Liver (tissue), 9 donors: ENCODE measurements around the gene KIAA1191. TPM values are rescaled to one million over a fixed set of nuclear protein-coding genes. Genes with fewer than 3 reads are reported as not detected.
A peak's percentile ranks its signal among the peaks of the same experiment; 100 is the strongest.

Source experiments
- DNase-seq: peaks from one replicate; pipeline ENCODE4 v3.0.0-alpha.2; 2017; ENCODE audit warnings: low spot score
- H3K27ac ChIP-seq, 2 donors: one replicate each; pipeline ENCODE4 v1.7.0; 2013; ENCODE audit warnings: inconsistent platforms in 2 of 2, low read length in 2 of 2, control low read depth in 1 of 2, low read depth in 1 of 2, mild to moderate bottlenecking in 1 of 2
- H3K27me3 ChIP-seq, 4 donors: one replicate each; pipeline versions ENCODE4 v1.6.1 to v1.7.0; 2013; ENCODE audit warnings: low read length in 3 of 4, inconsistent platforms in 1 of 4, mild to moderate bottlenecking in 1 of 4, moderate library complexity in 1 of 4; ENCODE audit not compliant: control insufficient read depth in 4 of 4, insufficient read depth in 4 of 4
- H3K36me3 ChIP-seq, 4 donors: one replicate each; pipeline versions ENCODE4 v1.6.1 to v1.7.0; 2013; ENCODE audit warnings: low read length in 3 of 4, mild to moderate bottlenecking in 3 of 4, low read depth in 1 of 4, moderate library complexity in 1 of 4; ENCODE audit not compliant: control insufficient read depth in 4 of 4, insufficient read depth in 3 of 4
- H3K4me1 ChIP-seq, 4 donors: one replicate each; pipeline versions ENCODE4 v1.6.1 to v1.7.0; 2013; ENCODE audit warnings: low read length in 3 of 4, mild to moderate bottlenecking in 3 of 4, moderate library complexity in 1 of 4; ENCODE audit not compliant: control insufficient read depth in 4 of 4, insufficient read depth in 4 of 4
- H3K4me3 ChIP-seq, 3 donors: one replicate each; pipeline versions ENCODE4 v1.6.1 to v1.7.0; 2013; ENCODE audit warnings: low read length in 3 of 3, control low read depth in 1 of 3, low read depth in 1 of 3, mild to moderate bottlenecking in 1 of 3
- H3K9ac ChIP-seq, 2 donors: one replicate each; pipeline ENCODE4 v1.7.0; 2013; ENCODE audit warnings: low read length in 2 of 2, mild to moderate bottlenecking in 2 of 2, moderate library complexity in 2 of 2, control low read depth in 1 of 2, low read depth in 1 of 2
- H3K9me3 ChIP-seq, 4 donors: one replicate each; pipeline versions ENCODE4 v1.6.1 to v1.7.0; 2013; ENCODE audit warnings: low read length in 3 of 4; ENCODE audit not compliant: control insufficient read depth in 4 of 4
- FOXA1 ChIP-seq: IDR thresholded peaks from 2 replicates; pipeline ENCODE4 v1.6.1; 2016; ENCODE audit warnings: antibody characterized with exemption
- FOXA2 ChIP-seq: IDR thresholded peaks from 2 replicates; pipeline ENCODE4 v1.6.1; 2016; ENCODE audit warnings: antibody characterized with exemption
- GABPA ChIP-seq, 2 donors: IDR thresholded peaks in 1 of 2; conservative IDR thresholded peaks in 1 of 2; 2 replicates each; pipeline ENCODE4 v1.6.1; 2016; ENCODE audit warnings: antibody characterized with exemption in 2 of 2, mild to moderate bottlenecking in 1 of 2, moderate library complexity in 1 of 2
- HNF4A ChIP-seq, 2 donors: conservative IDR thresholded peaks; 2 replicates each; pipeline ENCODE4 v1.6.1; 2016; ENCODE audit warnings: antibody characterized with exemption in 2 of 2, mild to moderate bottlenecking in 2 of 2
- HNF4G ChIP-seq: IDR thresholded peaks from 2 replicates; pipeline ENCODE4 v1.6.1; 2016; ENCODE audit warnings: antibody characterized with exemption
- NR2F2 ChIP-seq: IDR thresholded peaks from 2 replicates; pipeline ENCODE4 v1.6.1; 2016; ENCODE audit warnings: antibody characterized with exemption
- RAD21 ChIP-seq, 2 donors: IDR thresholded peaks; 2 replicates each; pipeline ENCODE4 v1.6.1; 2016; ENCODE audit warnings: antibody characterized with exemption in 2 of 2, mild to moderate bottlenecking in 2 of 2
- RXRA ChIP-seq, 2 donors: IDR thresholded peaks; 2 replicates each; pipeline ENCODE4 v1.6.1; 2017 to 2018; ENCODE audit warnings: antibody characterized with exemption in 2 of 2, mild to moderate bottlenecking in 1 of 2
- SP1 ChIP-seq: IDR thresholded peaks from 2 replicates; pipeline ENCODE4 v1.6.1; 2018; ENCODE audit warnings: antibody characterized with exemption, mild to moderate bottlenecking
- TAF1 ChIP-seq: conservative IDR thresholded peaks from 2 replicates; pipeline ENCODE4 v1.6.1; 2016; ENCODE audit warnings: antibody characterized with exemption, mild to moderate bottlenecking
- YY1 ChIP-seq: IDR thresholded peaks from 2 replicates; pipeline ENCODE4 v1.6.1; 2016; ENCODE audit warnings: antibody characterized with exemption, mild to moderate bottlenecking
- WGBS: extraction: QIAGEN DNeasy Blood & Tissue Kit; methylation state at CpG from one replicate; pipeline ENCODE4 v1.1.7; 2013; 5-methylcytosine and 5-hydroxymethylcytosine counted together
- polyA plus RNA-seq, 2 donors: library from polyadenylated mRNA; stranded (reverse) in 1 of 2; unstranded in 1 of 2; fragments of 200-250 nt in 1 of 2; fragments of >200 nt in 1 of 2; fragmentation: Nextera tagmentation in 1 of 2; extraction: Ambion mirVana in 1 of 2; gene quantifications; one replicate each; pipeline versions ENCODE4 v1.2.1 to v1.2.3, GENCODE V29; 2013 to 2015
- total RNA-seq, 2 donors: library from RNA; depleted of rRNA; stranded (reverse); fragments of >200 nt; gene quantifications; one replicate each; pipeline ENCODE4 v1.2.3, GENCODE V29; 2014
- TF ChIP-seq, protein P1 (sequence below): IDR thresholded peaks from 2 replicates; pipeline ENCODE4 v1.6.1; 2016; ENCODE audit warnings: antibody characterized with exemption, mild to moderate bottlenecking
- TF ChIP-seq, protein P2 (sequence below): IDR thresholded peaks from 2 replicates; pipeline ENCODE4 v1.6.1; 2016; ENCODE audit warnings: antibody characterized with exemption
- TF ChIP-seq, protein P3 (sequence below): IDR thresholded peaks from 2 replicates; pipeline ENCODE4 v1.6.1; 2016; ENCODE audit warnings: antibody characterized with exemption
- TF ChIP-seq, protein P4 (sequence below): fragments of 150-350 bp; IDR thresholded peaks from 2 replicates; pipeline ENCODE4 v1.5.1; 2017; ENCODE audit warnings: improper control_type of control experiment, low read depth, low read length; ENCODE audit not compliant: missing input control
- donor health status: healthy.
- donor health status: healthy.
- donor health status: healthy.
- donor health status: healthy.
- donor health status: healthy.

KIAA1191 gene
- total and polyA plus RNA-seq, 4 donors, result 25.7 to 37.2 (median 31.4) TPM

DNA sequence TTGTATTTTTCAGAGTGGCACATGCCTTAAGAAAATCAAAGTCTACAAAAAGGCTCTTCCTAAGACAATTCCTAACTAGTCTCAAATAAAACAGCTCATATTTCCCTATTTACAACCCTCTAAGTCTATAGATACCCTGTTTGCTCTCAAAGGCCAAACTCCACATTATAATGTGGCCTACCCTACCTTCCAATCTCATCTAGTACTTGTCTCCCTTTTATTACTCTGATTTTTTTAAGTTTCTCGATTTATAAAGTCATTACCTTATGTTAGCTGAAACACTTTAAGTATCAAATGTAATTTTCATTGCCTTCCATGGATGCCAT is 19.4 kb downstream of the KIAA1191 start (continued):
- TF ChIP-seq, protein P1, sequence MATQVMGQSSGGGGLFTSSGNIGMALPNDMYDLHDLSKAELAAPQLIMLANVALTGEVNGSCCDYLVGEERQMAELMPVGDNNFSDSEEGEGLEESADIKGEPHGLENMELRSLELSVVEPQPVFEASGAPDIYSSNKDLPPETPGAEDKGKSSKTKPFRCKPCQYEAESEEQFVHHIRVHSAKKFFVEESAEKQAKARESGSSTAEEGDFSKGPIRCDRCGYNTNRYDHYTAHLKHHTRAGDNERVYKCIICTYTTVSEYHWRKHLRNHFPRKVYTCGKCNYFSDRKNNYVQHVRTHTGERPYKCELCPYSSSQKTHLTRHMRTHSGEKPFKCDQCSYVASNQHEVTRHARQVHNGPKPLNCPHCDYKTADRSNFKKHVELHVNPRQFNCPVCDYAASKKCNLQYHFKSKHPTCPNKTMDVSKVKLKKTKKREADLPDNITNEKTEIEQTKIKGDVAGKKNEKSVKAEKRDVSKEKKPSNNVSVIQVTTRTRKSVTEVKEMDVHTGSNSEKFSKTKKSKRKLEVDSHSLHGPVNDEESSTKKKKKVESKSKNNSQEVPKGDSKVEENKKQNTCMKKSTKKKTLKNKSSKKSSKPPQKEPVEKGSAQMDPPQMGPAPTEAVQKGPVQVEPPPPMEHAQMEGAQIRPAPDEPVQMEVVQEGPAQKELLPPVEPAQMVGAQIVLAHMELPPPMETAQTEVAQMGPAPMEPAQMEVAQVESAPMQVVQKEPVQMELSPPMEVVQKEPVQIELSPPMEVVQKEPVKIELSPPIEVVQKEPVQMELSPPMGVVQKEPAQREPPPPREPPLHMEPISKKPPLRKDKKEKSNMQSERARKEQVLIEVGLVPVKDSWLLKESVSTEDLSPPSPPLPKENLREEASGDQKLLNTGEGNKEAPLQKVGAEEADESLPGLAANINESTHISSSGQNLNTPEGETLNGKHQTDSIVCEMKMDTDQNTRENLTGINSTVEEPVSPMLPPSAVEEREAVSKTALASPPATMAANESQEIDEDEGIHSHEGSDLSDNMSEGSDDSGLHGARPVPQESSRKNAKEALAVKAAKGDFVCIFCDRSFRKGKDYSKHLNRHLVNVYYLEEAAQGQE, result no peak
- TF ChIP-seq, protein P2, sequence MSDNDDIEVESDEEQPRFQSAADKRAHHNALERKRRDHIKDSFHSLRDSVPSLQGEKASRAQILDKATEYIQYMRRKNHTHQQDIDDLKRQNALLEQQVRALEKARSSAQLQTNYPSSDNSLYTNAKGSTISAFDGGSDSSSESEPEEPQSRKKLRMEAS, result no peak
- TF ChIP-seq, protein P3, sequence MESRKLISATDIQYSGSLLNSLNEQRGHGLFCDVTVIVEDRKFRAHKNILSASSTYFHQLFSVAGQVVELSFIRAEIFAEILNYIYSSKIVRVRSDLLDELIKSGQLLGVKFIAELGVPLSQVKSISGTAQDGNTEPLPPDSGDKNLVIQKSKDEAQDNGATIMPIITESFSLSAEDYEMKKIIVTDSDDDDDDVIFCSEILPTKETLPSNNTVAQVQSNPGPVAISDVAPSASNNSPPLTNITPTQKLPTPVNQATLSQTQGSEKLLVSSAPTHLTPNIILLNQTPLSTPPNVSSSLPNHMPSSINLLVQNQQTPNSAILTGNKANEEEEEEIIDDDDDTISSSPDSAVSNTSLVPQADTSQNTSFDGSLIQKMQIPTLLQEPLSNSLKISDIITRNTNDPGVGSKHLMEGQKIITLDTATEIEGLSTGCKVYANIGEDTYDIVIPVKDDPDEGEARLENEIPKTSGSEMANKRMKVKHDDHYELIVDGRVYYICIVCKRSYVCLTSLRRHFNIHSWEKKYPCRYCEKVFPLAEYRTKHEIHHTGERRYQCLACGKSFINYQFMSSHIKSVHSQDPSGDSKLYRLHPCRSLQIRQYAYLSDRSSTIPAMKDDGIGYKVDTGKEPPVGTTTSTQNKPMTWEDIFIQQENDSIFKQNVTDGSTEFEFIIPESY, result no peak

DNA sequence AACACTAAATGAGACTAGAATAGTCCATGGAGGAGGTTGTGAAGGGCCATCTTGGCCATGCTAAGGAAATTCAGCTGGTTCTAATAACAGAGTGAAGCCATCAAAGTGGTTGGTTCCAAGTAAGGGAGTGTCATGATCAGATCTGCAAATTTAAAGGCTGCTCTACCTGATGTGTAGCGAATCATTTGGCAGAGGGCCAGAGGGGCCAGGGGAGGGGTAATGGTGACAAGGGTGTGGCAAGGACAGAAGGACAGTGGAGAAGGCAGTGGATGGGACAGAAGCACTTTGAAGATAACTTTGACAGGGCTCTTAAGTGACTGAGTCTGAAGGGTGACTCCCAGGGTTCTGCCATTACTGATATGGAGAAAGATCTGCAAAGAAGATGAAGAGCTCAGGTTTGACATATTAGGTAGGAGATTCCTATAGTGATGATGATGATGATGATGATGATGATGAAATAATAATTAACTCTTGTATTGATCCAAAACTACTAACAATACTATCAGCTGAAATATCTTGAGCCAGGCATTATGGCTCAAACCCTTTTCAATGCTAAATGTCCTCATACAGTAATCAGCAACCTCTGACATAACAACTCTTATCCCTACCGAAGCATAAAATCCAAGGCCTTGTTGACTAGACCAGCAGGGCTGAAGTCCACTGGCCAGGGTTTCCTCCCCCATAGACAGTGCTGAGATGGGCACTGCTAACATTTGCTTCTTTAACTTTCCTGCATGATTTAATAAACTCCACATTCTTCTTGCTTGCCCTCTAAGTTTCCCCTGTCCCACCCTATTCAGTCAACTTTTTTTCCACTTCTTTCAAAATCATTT is 20.0 kb downstream of the KIAA1191 start:
- H3K9me3 ChIP-seq, result no peaks in the 10 kb centered on the region
- peak; percentile 68 for DNase-seq
- H3K9ac ChIP-seq, result no peak overlapping the region
- no peak overlapping the region for H3K4me3 ChIP-seq
- 50% methylated on average over 2 of the region's 2 CpGs for WGBS
- H3K36me3 ChIP-seq, result peaks cover 0 to 20% (median 17%) of the 10 kb centered on the region in 4 donors
- no peaks in the 10 kb centered on the region for H3K27me3 ChIP-seq
- peak overlapping the region; percentile 0 to 28 for H3K27ac ChIP-seq
- H3K4me1 ChIP-seq, result peaks cover 9 to 51% (median 39%) of the 10 kb centered on the region in 4 donors
- TF ChIP-seq GABPA (IDR thresholded peaks at IDR 0.05 in 1 of 2, conservative IDR thresholded peaks at IDR 0.05 in 1 of 2) (no peak), TAF1 (no peak), FOXA2 (peak; percentile 58), RAD21 (IDR thresholded peaks at IDR 0.05) (no peak), NR2F2 (no peak), HNF4A (conservative IDR thresholded peaks at IDR 0.05) (peak; percentile 77 to 84), HNF4G (peak; percentile 65), RXRA (IDR thresholded peaks at IDR 0.05) (peak in 1 of 2 donors; percentile 52), FOXA1 (peak; percentile 15), YY1 (no peak), SP1 (peak; percentile 65)
- TF ChIP-seq, protein P3, result no peak
- TF ChIP-seq, protein P2, result no peak
- TF ChIP-seq, protein P4, sequence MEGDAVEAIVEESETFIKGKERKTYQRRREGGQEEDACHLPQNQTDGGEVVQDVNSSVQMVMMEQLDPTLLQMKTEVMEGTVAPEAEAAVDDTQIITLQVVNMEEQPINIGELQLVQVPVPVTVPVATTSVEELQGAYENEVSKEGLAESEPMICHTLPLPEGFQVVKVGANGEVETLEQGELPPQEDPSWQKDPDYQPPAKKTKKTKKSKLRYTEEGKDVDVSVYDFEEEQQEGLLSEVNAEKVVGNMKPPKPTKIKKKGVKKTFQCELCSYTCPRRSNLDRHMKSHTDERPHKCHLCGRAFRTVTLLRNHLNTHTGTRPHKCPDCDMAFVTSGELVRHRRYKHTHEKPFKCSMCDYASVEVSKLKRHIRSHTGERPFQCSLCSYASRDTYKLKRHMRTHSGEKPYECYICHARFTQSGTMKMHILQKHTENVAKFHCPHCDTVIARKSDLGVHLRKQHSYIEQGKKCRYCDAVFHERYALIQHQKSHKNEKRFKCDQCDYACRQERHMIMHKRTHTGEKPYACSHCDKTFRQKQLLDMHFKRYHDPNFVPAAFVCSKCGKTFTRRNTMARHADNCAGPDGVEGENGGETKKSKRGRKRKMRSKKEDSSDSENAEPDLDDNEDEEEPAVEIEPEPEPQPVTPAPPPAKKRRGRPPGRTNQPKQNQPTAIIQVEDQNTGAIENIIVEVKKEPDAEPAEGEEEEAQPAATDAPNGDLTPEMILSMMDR, result no peak
- TF ChIP-seq, protein P1, result peak; percentile 20
